Liver (tissue), 9 donors: Measurements from ENCODE around the gene PLEKHN1. TPM values are rescaled to one million over a fixed set of nuclear protein-coding genes. Genes with fewer than 3 reads are reported as not detected.

Source experiments
- DNase-seq: peaks from one replicate; pipeline ENCODE4 v3.0.0-alpha.2; 2017; ENCODE audit warnings: low spot score
- H3K27ac ChIP-seq, 2 donors: one replicate each; pipeline ENCODE4 v1.7.0; 2013; ENCODE audit warnings: inconsistent platforms in 2 of 2, low read length in 2 of 2, control low read depth in 1 of 2, low read depth in 1 of 2, mild to moderate bottlenecking in 1 of 2
- H3K27me3 ChIP-seq, 4 donors: one replicate each; pipeline versions ENCODE4 v1.6.1 to v1.7.0; 2013; ENCODE audit warnings: low read length in 3 of 4, inconsistent platforms in 1 of 4, mild to moderate bottlenecking in 1 of 4, moderate library complexity in 1 of 4; ENCODE audit not compliant: control insufficient read depth in 4 of 4, insufficient read depth in 4 of 4
- H3K36me3 ChIP-seq, 4 donors: one replicate each; pipeline versions ENCODE4 v1.6.1 to v1.7.0; 2013; ENCODE audit warnings: low read length in 3 of 4, mild to moderate bottlenecking in 3 of 4, low read depth in 1 of 4, moderate library complexity in 1 of 4; ENCODE audit not compliant: control insufficient read depth in 4 of 4, insufficient read depth in 3 of 4
- H3K4me1 ChIP-seq, 4 donors: one replicate each; pipeline versions ENCODE4 v1.6.1 to v1.7.0; 2013; ENCODE audit warnings: low read length in 3 of 4, mild to moderate bottlenecking in 3 of 4, moderate library complexity in 1 of 4; ENCODE audit not compliant: control insufficient read depth in 4 of 4, insufficient read depth in 4 of 4
- H3K4me3 ChIP-seq, 3 donors: one replicate each; pipeline versions ENCODE4 v1.6.1 to v1.7.0; 2013; ENCODE audit warnings: low read length in 3 of 3, control low read depth in 1 of 3, low read depth in 1 of 3, mild to moderate bottlenecking in 1 of 3
- H3K9ac ChIP-seq, 2 donors: one replicate each; pipeline ENCODE4 v1.7.0; 2013; ENCODE audit warnings: low read length in 2 of 2, mild to moderate bottlenecking in 2 of 2, moderate library complexity in 2 of 2, control low read depth in 1 of 2, low read depth in 1 of 2
- H3K9me3 ChIP-seq, 4 donors: one replicate each; pipeline versions ENCODE4 v1.6.1 to v1.7.0; 2013; ENCODE audit warnings: low read length in 3 of 4; ENCODE audit not compliant: control insufficient read depth in 4 of 4
- FOXA1 ChIP-seq: IDR thresholded peaks from 2 replicates; pipeline ENCODE4 v1.6.1; 2016; ENCODE audit warnings: antibody characterized with exemption
- FOXA2 ChIP-seq: IDR thresholded peaks from 2 replicates; pipeline ENCODE4 v1.6.1; 2016; ENCODE audit warnings: antibody characterized with exemption
- GABPA ChIP-seq, 2 donors: IDR thresholded peaks in 1 of 2; conservative IDR thresholded peaks in 1 of 2; 2 replicates each; pipeline ENCODE4 v1.6.1; 2016; ENCODE audit warnings: antibody characterized with exemption in 2 of 2, mild to moderate bottlenecking in 1 of 2, moderate library complexity in 1 of 2
- HNF4A ChIP-seq, 2 donors: conservative IDR thresholded peaks; 2 replicates each; pipeline ENCODE4 v1.6.1; 2016; ENCODE audit warnings: antibody characterized with exemption in 2 of 2, mild to moderate bottlenecking in 2 of 2
- JUND ChIP-seq, 2 donors: IDR thresholded peaks; 2 replicates each; pipeline ENCODE4 v1.6.1; 2016; ENCODE audit warnings: antibody characterized with exemption in 2 of 2
- NR2F2 ChIP-seq: IDR thresholded peaks from 2 replicates; pipeline ENCODE4 v1.6.1; 2016; ENCODE audit warnings: antibody characterized with exemption
- REST ChIP-seq: IDR thresholded peaks from 2 replicates; pipeline ENCODE4 v1.6.1; 2016; ENCODE audit warnings: antibody characterized with exemption, mild to moderate bottlenecking
- RXRA ChIP-seq, 2 donors: IDR thresholded peaks; 2 replicates each; pipeline ENCODE4 v1.6.1; 2017 to 2018; ENCODE audit warnings: antibody characterized with exemption in 2 of 2, mild to moderate bottlenecking in 1 of 2
- TAF1 ChIP-seq: conservative IDR thresholded peaks from 2 replicates; pipeline ENCODE4 v1.6.1; 2016; ENCODE audit warnings: antibody characterized with exemption, mild to moderate bottlenecking
- WGBS: extraction: QIAGEN DNeasy Blood & Tissue Kit; methylation state at CpG from one replicate; pipeline ENCODE4 v1.1.7; 2013; 5-methylcytosine and 5-hydroxymethylcytosine counted together
- polyA plus RNA-seq, 2 donors: library from polyadenylated mRNA; stranded (reverse) in 1 of 2; unstranded in 1 of 2; fragments of 200-250 nt in 1 of 2; fragments of >200 nt in 1 of 2; fragmentation: Nextera tagmentation in 1 of 2; extraction: Ambion mirVana in 1 of 2; gene quantifications; one replicate each; pipeline versions ENCODE4 v1.2.1 to v1.2.3, GENCODE V29; 2013 to 2015
- total RNA-seq, 2 donors: library from RNA; depleted of rRNA; stranded (reverse); fragments of >200 nt; gene quantifications; one replicate each; pipeline ENCODE4 v1.2.3, GENCODE V29; 2014
- TF ChIP-seq, protein P1 (sequence below): IDR thresholded peaks from 2 replicates; pipeline ENCODE4 v1.6.1; 2016; ENCODE audit warnings: antibody characterized with exemption
- TF ChIP-seq, protein P2 (sequence below): IDR thresholded peaks from 2 replicates; pipeline ENCODE4 v1.6.1; 2016; ENCODE audit warnings: antibody characterized with exemption
- donor health status: healthy.
- donor health status: healthy.
- donor health status: healthy.
- donor health status: healthy.
- donor health status: healthy.

Gene PLEKHN1
- total and polyA plus RNA-seq, 4 donors, result 0.17 to 0.18 TPM; not detected in 2

DNA sequence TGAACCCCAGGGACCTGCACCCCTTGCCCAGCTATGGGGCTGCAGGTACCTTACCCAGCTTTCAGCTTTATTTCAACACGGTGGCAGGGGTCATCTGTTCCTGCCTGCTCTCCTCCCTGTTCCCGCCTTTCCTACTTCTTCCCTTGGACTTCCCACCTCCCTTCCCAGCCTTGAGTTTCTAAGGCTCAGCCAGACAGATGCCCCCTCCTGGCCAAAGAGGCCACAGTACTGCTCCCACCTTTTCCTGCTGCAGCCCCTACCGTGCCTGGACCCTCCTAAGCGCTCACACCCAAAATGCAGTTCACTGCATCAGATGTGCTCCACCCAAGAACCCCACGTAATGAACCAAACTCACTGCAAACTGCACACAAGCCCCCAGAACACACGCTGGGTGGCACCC lies 14.9 kb upstream of the PLEKHN1 start:
- WGBS, result 84% methylated on average over 6 of the region's 6 CpGs
- Histone ChIP-seq H3K9me3 (no peaks in the 10 kb centered on the region), H3K9ac (no peak overlapping the region), H3K27me3 (no peaks in the 10 kb centered on the region), H3K27ac (no peak overlapping the region), H3K36me3 (peaks cover 30 to 95% (median 37%) of the 10 kb centered on the region in 4 donors), H3K4me1 (no peaks in the 10 kb centered on the region), H3K4me3 (no peak overlapping the region)
- TF ChIP-seq GABPA (IDR thresholded peaks at IDR 0.05 in 1 of 2, conservative IDR thresholded peaks at IDR 0.05 in 1 of 2) (no peak), HNF4A (conservative IDR thresholded peaks at IDR 0.05) (no peak), JUND (IDR thresholded peaks at IDR 0.05) (no peak), FOXA1 (no peak), FOXA2 (no peak), NR2F2 (no peak), RXRA (IDR thresholded peaks at IDR 0.05) (no peak), REST (no peak), TAF1 (no peak)
- TF ChIP-seq, protein P1, sequence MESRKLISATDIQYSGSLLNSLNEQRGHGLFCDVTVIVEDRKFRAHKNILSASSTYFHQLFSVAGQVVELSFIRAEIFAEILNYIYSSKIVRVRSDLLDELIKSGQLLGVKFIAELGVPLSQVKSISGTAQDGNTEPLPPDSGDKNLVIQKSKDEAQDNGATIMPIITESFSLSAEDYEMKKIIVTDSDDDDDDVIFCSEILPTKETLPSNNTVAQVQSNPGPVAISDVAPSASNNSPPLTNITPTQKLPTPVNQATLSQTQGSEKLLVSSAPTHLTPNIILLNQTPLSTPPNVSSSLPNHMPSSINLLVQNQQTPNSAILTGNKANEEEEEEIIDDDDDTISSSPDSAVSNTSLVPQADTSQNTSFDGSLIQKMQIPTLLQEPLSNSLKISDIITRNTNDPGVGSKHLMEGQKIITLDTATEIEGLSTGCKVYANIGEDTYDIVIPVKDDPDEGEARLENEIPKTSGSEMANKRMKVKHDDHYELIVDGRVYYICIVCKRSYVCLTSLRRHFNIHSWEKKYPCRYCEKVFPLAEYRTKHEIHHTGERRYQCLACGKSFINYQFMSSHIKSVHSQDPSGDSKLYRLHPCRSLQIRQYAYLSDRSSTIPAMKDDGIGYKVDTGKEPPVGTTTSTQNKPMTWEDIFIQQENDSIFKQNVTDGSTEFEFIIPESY, result no peak
- TF ChIP-seq, protein P2, sequence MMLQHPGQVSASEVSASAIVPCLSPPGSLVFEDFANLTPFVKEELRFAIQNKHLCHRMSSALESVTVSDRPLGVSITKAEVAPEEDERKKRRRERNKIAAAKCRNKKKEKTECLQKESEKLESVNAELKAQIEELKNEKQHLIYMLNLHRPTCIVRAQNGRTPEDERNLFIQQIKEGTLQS, result no peak
- DNase-seq, result no peak

GRCh38 chr1:952201-952600 lies 14.1 kb upstream of the PLEKHN1 start:
- Histone ChIP-seq H3K4me1 (peaks cover 0 to 3% (median under 1%) of the 10 kb centered on the region in 4 donors), H3K27me3 (no peaks in the 10 kb centered on the region), H3K27ac (no peak overlapping the region), H3K36me3 (peaks cover 30 to 91% (median 38%) of the 10 kb centered on the region in 4 donors), H3K9ac (no peak overlapping the region), H3K9me3 (no peaks in the 10 kb centered on the region), H3K4me3 (no peak overlapping the region)
- 94% methylated on average over 15 of the region's 15 CpGs for WGBS
- TF ChIP-seq REST, result no peak
- DNase-seq, result no peak
